Measurements from ENCODE around the gene KDELR3.

- TF ChIP-seq EZH2 (IDR thresholded peaks at IDR 0.05) (no peak), FOXP2 (optimal IDR thresholded peaks at IDR 0.05; ENCODE audit: control extremely low read depth, extremely low read length, insufficient read depth) (no peak), POLR2AphosphoS5 (IDR thresholded peaks at IDR 0.05; ENCODE audit: borderline replicate concordance, low read depth, low read length) (no peak)
Measured at GRCh38 chr22:38490475-38490874, 22.6 kb downstream of the KDELR3 start.

Measured in SK-N-MC (cell line).